GM21526 (cell line): Measurements from ENCODE around the gene GDF9.
A peak's percentile ranks its signal among the peaks of the same experiment; 100 is the strongest.
"Not testable (repeated sequence)": the region's sequence is repeated elsewhere in the genome, so short reads cannot be mapped to it uniquely, and the experiment has no call there.

ENCODE experiments used
- ATAC-seq: cut with Tn5 transposase; IDR thresholded peaks from one replicate; pipeline ENCODE4 v1.9.1; 2021; ENCODE audit warnings: moderate library complexity; ENCODE audit not compliant: unreplicated experiment, low FRiP score

The GDF9 gene

DNA sequence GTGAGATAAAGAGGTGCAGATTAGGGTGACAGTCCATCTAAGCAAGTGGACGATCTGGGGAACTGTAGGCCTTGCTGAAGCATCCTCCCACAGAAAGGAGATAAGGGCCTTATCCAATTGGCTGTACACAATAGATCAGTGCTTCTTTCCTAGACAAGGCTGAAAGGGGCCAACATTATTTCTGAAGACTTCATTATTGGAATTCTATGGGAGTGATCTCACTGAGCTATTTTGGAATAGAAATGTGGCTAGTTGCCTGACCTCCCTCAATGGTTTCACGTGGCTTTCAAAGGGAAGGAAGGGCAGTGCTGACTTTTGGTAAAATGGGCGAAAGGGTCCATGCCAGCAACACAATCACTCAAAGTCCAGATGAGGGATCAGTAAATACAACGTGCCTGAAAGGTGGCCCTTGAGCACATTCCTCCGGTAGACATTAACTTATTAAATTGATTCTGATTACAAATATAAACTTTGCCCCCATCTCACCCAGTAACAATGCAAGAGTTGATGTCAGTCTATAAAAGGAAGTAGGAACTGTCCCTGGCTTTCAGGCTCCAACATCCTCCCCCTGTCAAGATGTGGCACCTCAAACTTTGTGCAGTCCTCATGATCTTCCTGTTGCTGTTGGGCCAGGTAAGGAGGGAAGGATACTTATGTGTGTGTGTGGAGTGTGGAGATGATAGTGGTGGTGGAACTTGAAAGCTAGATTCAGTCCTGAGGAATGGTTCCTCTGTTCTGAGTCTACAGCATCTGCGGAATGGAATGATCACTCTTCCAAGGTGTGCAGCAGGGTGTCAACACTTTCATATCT, 7.1 kb upstream of the GDF9 start, which contains the start of gene LEAP2:
LEAP2 (plus strand) TSS at position 550 of the 811 bp plus-strand sequence; CDS start at position 577, 27 bp downstream.
- ATAC-seq = no peak

DNA sequence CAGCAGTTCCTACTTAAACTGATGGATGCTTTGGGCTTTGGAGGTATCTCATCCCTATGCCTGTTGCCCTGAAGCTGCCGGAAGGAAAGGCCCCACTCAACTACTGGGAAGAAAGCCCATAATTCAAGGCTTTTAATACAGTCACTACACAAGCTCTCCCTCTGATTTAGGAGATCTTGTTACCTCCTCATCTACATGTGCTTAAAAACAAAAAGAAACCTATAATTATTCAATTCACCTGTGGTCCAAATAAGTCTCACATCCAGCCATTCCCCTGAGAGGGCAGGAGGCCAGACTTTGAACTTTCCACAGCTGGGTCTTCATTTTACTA, 6.5 kb upstream of the GDF9 start:
- no peak for ATAC-seq

- ATAC-seq = no peak
These were observed 5.4 kb upstream of the GDF9 start for GRCh38 chr5:132871459-132872284.

- no peak for ATAC-seq
These were observed 4.5 kb upstream of the GDF9 start for GRCh38 chr5:132870801-132871200.

DNA sequence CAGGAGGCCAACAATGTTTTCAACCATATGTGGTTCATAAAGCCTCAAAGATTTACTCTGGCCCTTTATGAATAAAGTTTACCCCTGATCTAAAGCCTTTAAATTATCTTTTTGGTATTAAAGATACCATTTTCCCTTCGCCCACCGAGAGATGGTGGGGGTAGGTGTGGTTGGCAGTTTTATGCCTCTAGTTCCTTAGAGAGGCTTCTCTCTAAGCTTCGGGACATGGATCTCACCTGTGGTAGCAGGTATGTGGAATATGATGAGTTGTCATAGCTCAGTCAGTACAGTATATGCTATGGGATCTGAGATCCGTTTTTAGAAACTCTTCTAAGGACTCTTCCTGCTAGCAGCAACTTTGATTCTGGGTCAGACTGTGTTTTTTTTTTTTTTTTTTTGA, 2.5 kb upstream of the GDF9 start:
- no peak for ATAC-seq

DNA sequence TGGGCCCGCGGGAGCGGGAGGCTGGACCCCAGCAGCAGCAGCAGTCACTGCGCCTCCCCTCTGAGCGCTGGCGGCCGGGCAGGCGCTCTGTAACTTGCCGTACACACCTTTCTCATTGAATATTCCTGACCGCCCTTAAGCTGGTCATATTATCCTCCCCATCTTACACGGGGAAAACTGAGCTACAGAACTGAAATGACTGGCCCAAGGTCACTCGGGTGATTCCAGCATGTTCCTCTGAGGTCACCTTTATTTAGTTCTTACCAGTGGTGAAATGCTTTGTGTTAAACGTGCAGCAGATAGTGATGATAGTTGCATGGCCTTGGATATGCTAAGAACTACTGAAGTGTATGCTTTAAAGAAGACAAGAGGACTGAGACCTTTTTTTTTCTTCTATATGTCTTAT, 780 bp upstream of the GDF9 start:
- ATAC-seq = peak; percentile 20

- ATAC-seq = no peak
These were observed 464 bp downstream of the GDF9 start for GRCh38 chr5:132865668-132866341.

- ATAC-seq = no peak
These were observed 5.5 kb downstream of the GDF9 start for GRCh38 chr5:132860742-132861141.

DNA sequence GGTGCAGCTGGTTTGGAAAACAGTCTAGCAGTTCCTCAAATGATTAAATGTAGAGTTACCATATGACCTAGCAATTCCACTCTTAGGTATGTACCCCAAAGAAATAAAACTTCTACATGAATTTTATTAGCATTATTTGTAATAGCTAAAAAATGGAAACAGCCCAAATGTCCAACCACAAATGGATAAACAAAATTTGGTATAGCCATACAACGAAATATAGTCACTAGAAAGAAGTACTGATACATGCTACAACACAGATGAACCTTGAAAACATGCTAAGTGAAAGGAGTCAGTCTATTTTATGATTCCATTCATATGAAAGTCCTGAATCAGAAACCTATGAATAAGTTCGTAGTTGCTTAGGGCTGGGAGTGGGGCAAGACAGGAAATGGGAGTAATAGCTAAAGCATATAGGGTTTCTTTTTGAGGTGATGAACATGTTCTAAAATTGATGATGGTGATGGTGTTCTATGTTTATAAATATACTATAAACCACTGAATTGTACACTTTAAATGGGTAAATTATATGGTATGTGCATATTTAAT, 6.3 kb downstream of the GDF9 start:
- no peak for ATAC-seq

DNA sequence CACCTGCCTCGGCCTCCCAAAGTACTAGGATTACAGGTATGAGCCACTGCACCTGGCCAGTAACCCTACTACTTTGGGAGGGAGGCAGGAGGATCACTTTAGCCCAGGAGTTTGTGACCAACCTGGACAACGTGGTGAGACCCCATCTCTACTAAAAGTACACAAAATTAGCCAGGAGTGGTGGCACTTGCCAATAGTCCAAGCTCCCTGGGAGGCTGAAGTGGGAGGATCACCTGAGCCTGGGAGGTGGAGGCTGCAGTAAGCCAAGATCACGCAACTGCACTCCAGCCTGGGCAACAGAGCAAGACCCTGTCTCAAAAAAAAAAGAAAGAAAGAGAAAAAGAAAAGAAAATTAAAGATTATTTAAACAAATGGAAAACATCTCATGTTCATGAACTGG, 10.3 kb downstream of the GDF9 start:
- ATAC-seq = no peak

DNA sequence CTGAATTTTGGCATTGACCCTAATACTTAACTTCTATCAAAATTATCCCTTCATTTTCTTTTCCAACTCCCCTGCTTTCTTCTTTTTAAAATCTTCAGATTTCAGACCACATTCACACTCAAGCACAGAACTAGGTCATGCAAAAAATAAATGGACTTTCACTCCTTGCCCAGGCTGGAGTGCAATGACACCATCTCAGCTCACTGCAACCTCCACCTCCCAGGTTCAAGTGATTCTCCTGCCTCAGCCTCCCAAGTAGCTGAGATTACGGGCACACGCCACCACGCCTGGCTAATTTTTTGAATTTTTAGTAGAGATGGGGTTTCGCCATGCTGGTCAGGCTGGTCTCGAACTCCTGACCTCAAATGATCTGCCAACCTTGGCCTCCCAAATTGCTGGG, 11.3 kb downstream of the GDF9 start:
- ATAC-seq = not testable (repeated sequence)

DNA sequence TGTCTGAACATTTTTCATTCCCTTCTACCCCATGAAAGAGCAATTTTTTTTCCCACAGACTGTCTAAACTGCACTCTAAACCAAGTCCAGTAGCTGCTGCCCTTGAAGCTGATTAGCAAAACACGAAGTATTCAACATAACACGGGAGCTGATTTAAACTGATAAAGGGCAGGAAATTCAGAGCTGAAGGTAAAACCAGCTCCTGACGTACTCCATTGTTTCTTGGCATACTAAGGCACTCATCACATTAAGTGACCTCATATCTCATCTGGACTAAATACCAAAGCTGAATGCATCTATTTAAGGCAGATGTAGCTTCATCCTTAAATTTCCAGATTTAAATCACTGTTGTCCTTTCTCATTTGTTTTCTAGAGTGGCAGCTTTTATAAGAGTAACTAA, 12.0 kb downstream of the GDF9 start:
- ATAC-seq = no peak

GRCh38 chr5:132853790-132854189, 12.5 kb downstream of the GDF9 start:
- no peak for ATAC-seq

DNA sequence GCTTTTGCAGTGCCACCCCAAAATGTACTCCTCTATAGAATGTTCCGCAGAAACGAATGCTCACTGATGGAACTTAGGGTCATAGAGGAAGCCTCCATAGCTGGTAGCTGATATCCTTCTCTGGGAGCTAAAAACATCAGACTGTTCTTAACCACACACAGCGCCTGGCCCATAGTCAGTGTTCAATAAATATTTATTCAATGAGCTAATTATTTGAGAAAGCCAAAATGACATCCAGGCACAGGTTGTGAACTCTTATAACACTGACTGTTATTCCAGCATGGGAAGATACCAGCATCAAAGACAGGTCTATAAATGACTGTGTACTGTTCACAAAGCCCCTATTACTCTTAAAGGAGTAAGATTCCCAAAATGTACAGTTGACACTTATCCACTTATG, 12.9 kb downstream of the GDF9 start:
- ATAC-seq = no peak

- ATAC-seq = no peak
These were observed 16.2 kb downstream of the GDF9 start for GRCh38 chr5:132850066-132850465.

DNA sequence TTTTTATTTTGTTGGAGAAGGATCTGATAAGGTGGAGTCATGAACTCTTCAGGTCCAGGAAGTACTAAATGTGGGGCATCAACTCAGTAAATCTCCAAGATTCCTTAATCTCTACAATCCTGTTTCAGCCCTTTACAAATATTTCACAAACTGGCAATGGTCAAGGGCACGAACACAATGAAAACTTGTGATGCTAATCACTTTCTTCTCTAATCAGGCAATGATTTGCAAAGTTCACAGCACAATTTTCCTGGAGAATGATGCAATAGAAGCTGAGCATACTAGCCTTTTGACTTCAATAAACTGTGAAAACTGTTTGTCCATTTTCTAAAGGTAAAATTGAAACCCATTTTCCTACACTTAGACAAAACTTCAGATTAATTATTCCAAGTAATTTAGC, 16.9 kb downstream of the GDF9 start:
- ATAC-seq = no peak

GRCh38 chr5:132848270-132848669, 18.0 kb downstream of the GDF9 start:
- no peak for ATAC-seq

DNA sequence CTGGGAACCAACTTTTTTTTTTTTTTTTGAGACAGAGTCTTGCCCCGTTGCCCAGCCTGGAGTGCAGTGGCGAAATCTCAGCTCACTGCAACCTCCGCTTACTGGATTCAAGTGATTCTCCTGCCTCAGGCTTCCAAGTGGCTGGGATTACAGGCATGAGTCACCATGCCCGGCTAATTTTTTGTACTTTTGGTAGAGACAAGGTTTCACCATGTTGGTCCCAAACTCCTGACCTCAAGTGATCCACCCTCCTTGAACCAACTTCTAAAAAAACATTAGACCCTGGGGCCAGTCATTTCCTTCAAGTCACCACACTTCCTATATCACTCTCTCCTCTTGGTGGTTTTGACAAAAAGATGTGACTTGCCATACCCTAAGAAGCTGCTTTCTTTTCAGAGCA, 25.0 kb downstream of the GDF9 start:
- ATAC-seq = no peak

DNA sequence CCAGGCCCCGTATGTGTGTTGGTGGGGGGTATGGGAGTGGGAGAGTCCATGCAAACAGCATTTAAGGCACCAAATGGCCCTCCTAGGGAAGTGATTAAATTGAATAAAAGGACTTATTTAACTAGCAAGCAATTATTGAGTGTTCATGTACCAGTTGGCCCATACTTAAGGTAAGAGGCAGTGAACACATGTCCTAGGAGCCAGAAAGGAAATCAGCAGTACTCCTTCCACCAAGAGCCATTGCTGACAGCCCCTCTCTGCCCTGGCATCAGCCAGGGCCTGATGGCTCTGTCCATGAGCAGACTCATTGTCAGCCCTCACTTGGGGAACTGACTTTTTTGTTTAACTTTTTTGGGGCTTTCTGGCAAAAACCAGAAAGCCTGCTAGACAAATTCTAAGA, 25.4 kb downstream of the GDF9 start:
- ATAC-seq = no peak

GRCh38 chr5:132840313-132840712, 26.0 kb downstream of the GDF9 start:
- no peak for ATAC-seq
